OCI-LY3 (cell line): ENCODE data around the gene ZNF804A.

Source experiments
- H2AFZ ChIP-seq: fragments of 200-600, 300-600 bp; shearing (Covaris generic); 2 replicates; pipeline ENCODE4 v1.6.0; 2014; ENCODE audit warnings: antibody characterized with exemption, low read depth, low read length
- H3K27ac ChIP-seq: fragments of 200-600, 300-600 bp; sonication (generic); 2 replicates; pipeline ENCODE4 v1.5.1; 2014; ENCODE audit warnings: mild to moderate bottlenecking, low read length, moderate library complexity, mixed read lengths
- H3K27me3 ChIP-seq: fragments of 200-600, 300-600 bp; sonication (generic); 2 replicates; pipeline ENCODE4 v1.6.1; 2014; ENCODE audit warnings: low read depth, low read length, mixed read lengths
- H3K36me3 ChIP-seq: fragments of 200-600, 300-600 bp; sonication (generic); replicated peaks from 2 replicates; pipeline ENCODE3; 2014; ENCODE audit warnings: low read depth, low read length, mixed read lengths
- H3K4me1 ChIP-seq: fragments of 300-600, 200-600 bp; sonication (generic); 2 replicates; pipeline ENCODE4 v1.6.1; 2014; ENCODE audit warnings: low read length, mixed read lengths
- H3K4me2 ChIP-seq: fragments of 200-600, 300-600 bp; sonication (generic); 2 replicates; pipeline ENCODE4 v1.6.1; 2014; ENCODE audit warnings: low read length, mixed read lengths
- H3K4me3 ChIP-seq: fragments of 300-600, 200-600 bp; sonication (generic); 2 replicates; pipeline ENCODE4 v1.5.1; 2014; ENCODE audit warnings: antibody characterized with exemption, mild to moderate bottlenecking, low read length, moderate library complexity
- H3K79me2 ChIP-seq: fragments of 300-600, 200-600 bp; shearing (Covaris generic); 2 replicates; pipeline ENCODE4 v1.6.1; 2014; ENCODE audit warnings: mild to moderate bottlenecking, low read length, mixed read lengths
- H3K9ac ChIP-seq: fragments of 300-600, 200-600 bp; shearing (Covaris generic); 2 replicates; pipeline ENCODE4 v1.6.0; 2014; ENCODE audit warnings: mild to moderate bottlenecking, low read length, moderate library complexity
- H3K9me3 ChIP-seq: fragments of 200-600, 300-600 bp; shearing (Covaris generic); 2 replicates; pipeline ENCODE4 v1.6.1; 2014; ENCODE audit warnings: low read length, mixed read lengths; ENCODE audit not compliant: insufficient read depth
- H4K20me1 ChIP-seq: fragments of 200-600, 300-600 bp; sonication (generic); 2 replicates; pipeline ENCODE4 v1.6.1; 2016; ENCODE audit warnings: low read length, mixed read lengths; ENCODE audit not compliant: insufficient read depth
- CTCF ChIP-seq: fragments of 200-600, 300-600 bp; sonication (generic); IDR thresholded peaks from 2 replicates; pipeline ENCODE4 v1.5.1; 2014; ENCODE audit warnings: antibody characterized with exemption, low read length, low read depth
- EZH2phosphoT487 ChIP-seq: fragments of 200-600 bp; shearing (Covaris generic); IDR thresholded peaks from 2 replicates; pipeline ENCODE4 v1.6.1; 2018; ENCODE audit warnings: antibody characterized with exemption, mixed run types, low read depth

ZNF804A gene

DNA sequence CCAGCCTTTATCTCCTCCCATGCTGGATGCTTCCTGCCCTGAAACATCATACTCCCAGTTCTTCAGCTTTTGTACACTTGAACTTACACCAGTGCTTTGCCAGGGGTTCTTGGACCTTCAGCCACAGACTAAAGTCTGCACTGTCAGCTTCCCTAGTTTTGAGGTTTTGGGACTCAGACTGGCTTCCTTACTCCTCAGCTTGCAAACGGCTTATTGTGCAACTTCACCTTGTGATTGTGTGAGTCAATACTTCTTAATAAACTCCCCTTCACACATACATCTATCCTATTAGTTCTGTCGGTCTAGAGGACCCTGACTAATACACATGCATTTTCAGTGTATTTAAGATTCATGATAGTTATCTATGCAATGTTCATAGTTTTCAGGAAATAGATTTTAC lies 35.8 kb upstream of the ZNF804A start:
- no peak overlapping the region for H2AFZ ChIP-seq
- no peaks in the 10 kb centered on the region for H4K20me1 ChIP-seq
- no peak overlapping the region for H3K4me2 ChIP-seq
- H3K9me3 ChIP-seq, result no peaks in the 10 kb centered on the region
- H3K4me3 ChIP-seq, result no peak overlapping the region
- H3K36me3 ChIP-seq, result no peaks in the 10 kb centered on the region
- no peak overlapping the region for H3K27ac ChIP-seq
- TF ChIP-seq EZH2phosphoT487 (no peak), CTCF (no peak)
- H3K27me3 ChIP-seq, result no peaks in the 10 kb centered on the region
- no peak overlapping the region for H3K9ac ChIP-seq
- H3K4me1 ChIP-seq, result no peaks in the 10 kb centered on the region
- no peaks in the 10 kb centered on the region for H3K79me2 ChIP-seq

DNA sequence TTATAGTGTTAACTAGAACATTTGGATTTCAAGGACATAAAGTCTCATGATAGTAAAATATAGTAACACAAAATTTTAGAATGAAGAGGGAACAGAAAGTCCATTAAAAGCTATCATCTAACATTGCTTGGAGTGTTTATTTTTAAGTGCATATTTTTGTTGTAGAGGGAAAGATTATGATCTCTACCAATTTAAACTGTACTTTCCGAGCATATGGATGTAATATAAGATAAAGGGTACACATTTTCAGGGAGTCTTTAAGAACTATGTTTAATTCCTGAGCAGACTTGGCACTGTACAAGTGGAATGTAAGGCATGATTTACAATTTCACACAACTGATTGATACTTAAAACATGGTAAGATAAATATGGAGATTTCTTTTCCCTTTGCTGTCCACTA lies 34.2 kb upstream of the ZNF804A start:
- no peak overlapping the region for H3K4me3 ChIP-seq
- no peak overlapping the region for H3K27ac ChIP-seq
- no peak overlapping the region for H3K9ac ChIP-seq
- H2AFZ ChIP-seq, result no peak overlapping the region
- H3K36me3 ChIP-seq, result no peaks in the 10 kb centered on the region
- H3K27me3 ChIP-seq, result no peaks in the 10 kb centered on the region
- H3K4me1 ChIP-seq, result no peaks in the 10 kb centered on the region
- no peak overlapping the region for H3K4me2 ChIP-seq
- no peaks in the 10 kb centered on the region for H3K79me2 ChIP-seq
- H3K9me3 ChIP-seq, result no peaks in the 10 kb centered on the region
- TF ChIP-seq EZH2phosphoT487, result no peak
- no peak for TF ChIP-seq CTCF
- H4K20me1 ChIP-seq, result no peaks in the 10 kb centered on the region

DNA sequence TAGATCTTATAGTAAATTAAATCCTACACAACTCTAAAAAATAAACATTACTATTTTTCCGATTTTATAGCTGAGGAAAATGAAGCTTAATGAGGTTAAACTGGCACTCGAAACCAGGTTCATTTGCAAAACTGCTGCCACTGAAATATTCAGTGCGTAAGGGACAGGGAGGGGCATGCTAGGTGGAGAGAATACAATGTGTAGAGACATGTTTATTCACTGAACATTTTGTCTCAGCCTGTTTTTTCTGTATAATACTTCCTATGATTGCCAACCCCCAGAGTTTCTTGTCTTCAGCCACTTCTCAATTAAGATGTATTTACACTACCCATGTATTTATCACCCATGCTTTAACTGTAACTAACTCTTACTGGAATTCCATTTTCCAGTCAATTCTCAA lies 31.6 kb upstream of the ZNF804A start:
- TF ChIP-seq EZH2phosphoT487 (no peak), CTCF (no peak)
- Histone ChIP-seq H2AFZ (no peak overlapping the region), H3K4me1 (peaks cover 9% of the 10 kb centered on the region), H3K79me2 (no peaks in the 10 kb centered on the region), H3K36me3 (no peaks in the 10 kb centered on the region), H3K4me2 (no peak overlapping the region), H3K4me3 (no peak overlapping the region), H3K27ac (no peak overlapping the region), H3K9me3 (no peaks in the 10 kb centered on the region), H3K27me3 (no peaks in the 10 kb centered on the region), H4K20me1 (no peaks in the 10 kb centered on the region), H3K9ac (no peak overlapping the region)

- TF ChIP-seq CTCF (no peak), EZH2phosphoT487 (no peak)
- no peak overlapping the region for H3K27ac ChIP-seq
Measured at GRCh38 chr2:184577056-184577455, 21.3 kb upstream of the ZNF804A start.

More at GRCh38 chr2:184577056-184577455, 21.3 kb upstream of the ZNF804A start:
- H3K4me1 ChIP-seq, result peaks cover 6% of the 10 kb centered on the region; the same call in 1 of the 2 replicates
- H3K36me3 ChIP-seq, result no peaks in the 10 kb centered on the region
- no peaks in the 10 kb centered on the region for H3K79me2 ChIP-seq
- no peaks in the 10 kb centered on the region for H4K20me1 ChIP-seq
- no peak overlapping the region for H3K4me3 ChIP-seq
- no peak overlapping the region for H3K9ac ChIP-seq
- H3K9me3 ChIP-seq, result no peaks in the 10 kb centered on the region
- H3K4me2 ChIP-seq, result no peak overlapping the region
- no peak overlapping the region for H2AFZ ChIP-seq
- no peaks in the 10 kb centered on the region for H3K27me3 ChIP-seq
